ENCODE measurements around the gene DCST1.

DCST1 gene

DNA sequence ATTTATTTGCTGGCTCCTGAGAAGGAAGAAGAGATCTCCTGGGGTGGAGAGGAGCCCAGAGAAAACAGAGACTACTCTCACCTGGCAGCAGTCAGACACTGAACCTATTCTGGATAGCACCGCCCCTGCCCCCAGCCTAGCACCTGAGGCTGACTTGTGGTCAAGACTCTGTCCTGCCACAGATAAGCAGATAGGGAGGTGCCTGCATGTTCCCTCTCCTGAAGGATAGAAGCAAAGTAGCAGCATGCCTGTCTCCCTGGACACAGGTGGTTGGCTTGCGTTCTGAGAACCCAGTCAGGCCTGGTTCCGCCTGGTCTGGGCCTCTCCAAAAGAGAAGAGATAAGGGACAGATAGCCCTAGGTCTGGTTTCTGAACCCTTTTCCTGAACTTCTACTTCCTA lies 43.7 kb downstream of the DCST1 start:
- no peak for DNase-seq

- no peak for DNase-seq
These were observed 44.3 kb downstream of the DCST1 start for GRCh38 chr1:155077758-155078445.

- DNase-seq: no peak
These were observed 45.0 kb downstream of the DCST1 start, which contains the start of gene EFNA3 for GRCh38 chr1:155078469-155079209. Gene EFNA3, plus strand, starts transcription at chr1:155078837. Its CDS starts 105 bp downstream, at chr1:155078942.

GRCh38 chr1:155079210-155079486 lies 45.5 kb downstream of the DCST1 start:
- no peak for DNase-seq

- no peak for DNase-seq
These were observed 46.1 kb downstream of the DCST1 start for GRCh38 chr1:155079487-155080311.

DNA sequence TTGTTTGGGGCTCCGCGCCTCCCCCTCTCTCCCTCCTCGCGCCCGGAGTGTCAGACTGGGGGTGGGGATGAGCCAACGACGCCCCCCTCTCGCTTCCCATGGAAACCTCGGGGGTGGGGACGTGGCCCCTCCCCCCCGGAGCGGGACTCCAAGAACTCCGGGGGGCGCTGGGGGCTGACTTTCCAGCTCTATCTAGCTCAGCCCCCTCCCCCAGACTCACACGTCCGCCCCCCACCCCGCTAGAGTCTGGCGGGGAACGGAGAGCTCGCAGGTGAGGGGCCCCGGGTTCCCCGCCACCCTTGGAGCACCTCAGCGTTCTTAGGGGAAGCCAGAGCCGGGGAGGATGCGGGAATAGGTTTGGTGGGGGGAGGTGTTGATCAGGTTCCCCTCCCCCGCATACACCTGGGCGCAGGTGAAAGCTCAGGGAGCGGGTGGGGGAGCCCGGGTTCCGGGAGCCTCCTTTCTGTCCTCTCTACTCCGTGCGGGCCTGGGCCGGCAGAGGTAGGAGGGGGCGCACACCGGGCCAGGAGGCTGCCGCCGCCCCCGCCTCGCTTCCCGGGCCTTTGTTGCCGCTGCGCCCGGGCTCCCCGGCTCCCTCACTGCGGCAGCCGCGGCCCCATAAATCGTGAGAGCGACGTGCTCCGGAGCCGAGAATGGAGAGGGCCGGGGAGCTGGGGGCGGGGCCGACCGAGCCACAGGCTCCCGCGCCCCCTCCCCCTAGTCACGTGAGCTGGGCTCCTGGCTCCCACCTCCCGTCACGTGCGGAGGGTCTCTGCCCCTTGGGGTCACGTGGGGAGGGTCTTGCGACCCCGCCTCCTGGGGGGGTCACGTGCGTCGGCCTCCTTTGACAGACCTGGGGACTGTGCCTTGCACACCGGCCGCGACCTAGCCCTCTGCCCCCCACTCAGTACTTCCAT lies 46.9 kb downstream of the DCST1 start:
- DNase-seq: no peak

DNA sequence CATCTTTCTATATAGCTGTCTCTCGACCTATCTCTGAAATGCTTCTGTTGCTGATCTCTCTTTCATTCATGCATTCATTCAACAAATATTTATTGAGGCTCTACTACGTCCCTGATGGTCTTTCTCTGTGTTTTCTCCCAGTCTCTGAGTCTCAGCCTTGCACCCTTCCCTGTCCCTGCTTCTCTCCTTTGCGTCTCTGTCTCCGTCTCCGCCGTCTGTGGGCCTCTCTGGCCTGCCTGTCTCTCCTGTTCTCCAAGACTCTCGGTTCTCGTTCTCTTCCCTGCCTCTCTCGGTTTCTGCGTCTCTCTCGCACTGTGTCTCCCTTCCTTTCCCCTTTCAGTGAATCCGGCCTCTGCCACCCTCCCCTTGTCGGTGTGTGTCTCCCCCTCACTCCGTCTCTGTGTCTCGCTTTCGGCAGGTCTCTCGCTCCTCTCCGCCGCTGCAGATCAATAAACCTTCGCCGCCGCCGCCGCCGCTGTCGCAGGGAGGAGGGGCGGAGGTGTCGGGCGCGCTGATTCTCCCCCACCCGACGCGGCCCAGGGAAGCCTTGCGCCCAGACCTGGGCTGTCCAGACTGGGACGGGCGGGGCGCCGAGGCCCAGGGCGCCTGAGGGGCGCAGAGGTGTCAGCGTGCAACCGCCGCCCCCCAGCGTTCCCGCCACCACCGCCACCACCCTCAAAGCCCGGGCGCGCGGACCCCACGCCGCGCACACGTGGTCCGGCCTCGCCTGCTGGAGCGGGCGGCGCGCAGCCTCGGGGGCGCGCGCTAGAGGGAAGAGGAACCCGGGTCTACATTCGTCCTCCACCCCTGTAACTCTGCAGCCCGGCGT lies 48.1 kb downstream of the DCST1 start:
- no peak for DNase-seq

DNA sequence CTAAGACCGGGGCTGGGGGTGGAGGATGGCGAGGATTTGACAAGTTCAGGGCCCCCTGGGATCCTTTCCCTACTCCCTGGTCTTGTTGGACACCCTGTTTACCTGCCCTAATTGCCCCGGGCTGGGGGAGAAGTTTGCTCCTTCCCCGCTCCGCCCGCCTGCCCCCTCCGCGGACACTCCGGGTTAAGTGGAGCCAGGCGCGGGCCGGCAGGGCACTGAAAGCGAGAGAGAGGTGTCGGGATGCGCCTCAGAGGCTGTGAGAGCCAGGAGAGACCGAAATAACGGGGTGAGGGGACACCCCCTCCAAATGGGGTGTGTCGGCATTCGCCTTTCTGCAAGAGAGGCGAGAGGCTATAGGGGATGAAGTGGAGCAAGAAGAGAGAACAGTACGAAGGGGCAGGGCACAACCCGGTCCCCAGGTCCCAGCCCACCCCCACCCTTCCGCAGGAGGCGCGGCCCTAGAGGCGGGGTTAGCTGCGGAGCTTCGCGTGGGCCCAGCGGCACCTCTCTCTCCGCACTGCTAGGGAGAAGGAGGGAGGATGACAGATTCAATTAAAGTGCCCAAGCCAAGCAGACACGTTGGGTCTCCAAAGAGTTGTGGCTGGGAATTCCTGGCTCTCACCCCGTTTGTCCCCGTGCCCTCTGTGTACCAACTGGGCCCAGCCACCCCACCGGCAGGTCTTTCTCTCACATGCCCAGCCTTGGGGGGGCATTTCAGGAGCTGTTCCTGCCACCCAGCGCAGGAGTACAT lies 48.9 kb downstream of the DCST1 start:
- no peak for DNase-seq

DNA sequence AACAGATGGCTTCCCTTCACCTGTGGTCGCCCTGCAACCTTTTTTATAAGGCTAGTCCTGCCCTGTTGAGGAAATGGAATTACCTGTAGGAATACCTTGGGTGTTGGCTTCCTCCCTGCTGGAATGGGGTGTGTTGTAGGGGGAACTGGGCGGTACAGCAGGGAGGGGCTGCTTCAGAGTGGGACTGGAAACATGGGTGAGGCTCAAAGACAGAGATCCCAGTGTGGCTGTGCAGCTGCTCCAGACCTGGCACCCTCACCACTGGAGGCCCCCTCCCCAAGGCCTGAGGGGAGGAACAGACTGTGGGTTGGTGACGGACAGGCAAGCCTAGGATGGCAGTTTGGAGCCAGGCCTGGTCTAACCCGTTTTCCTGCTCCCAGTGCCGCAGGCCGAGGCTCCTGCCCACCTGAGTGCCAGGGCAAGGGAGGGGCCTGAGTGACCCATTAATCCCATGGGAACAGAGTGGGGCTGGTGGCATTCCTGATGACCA lies 49.5 kb downstream of the DCST1 start:
- no peak for DNase-seq

- peak; percentile 58 for DNase-seq
These were observed 50.5 kb downstream of the DCST1 start for GRCh38 chr1:155083865-155084721.

DNA sequence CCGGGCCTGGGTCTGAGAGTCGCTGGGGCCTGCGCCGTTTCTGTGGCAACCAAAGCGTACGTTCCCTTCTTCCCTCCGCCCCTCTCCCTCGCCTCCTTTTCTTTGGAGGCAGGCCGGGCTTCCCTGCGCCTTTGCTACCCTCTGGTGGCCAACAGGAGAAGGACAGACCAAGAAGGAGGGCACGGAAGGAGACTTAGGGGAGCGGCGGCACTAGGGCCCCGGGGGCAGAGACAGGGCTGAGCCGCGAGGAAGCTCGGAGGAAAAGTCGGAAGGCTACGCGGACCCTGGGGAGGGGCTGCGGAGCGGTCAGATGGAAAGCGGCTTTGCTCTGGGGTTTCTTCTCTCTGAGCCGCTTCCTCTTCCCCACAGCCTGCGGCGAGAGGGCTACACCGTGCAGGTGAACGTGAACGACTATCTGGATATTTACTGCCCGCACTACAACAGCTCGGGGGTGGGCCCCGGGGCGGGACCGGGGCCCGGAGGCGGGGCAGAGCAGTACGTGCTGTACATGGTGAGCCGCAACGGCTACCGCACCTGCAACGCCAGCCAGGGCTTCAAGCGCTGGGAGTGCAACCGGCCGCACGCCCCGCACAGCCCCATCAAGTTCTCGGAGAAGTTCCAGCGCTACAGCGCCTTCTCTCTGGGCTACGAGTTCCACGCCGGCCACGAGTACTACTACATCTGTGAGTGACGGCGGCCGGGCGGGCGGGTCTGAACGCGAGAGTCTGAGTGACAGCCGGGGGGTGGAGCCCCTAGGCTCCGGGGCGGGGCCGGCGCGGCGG lies 51.3 kb downstream of the DCST1 start:
- DNase-seq: peak; percentile 89

GRCh38 chr1:155085504-155086127 lies 52.0 kb downstream of the DCST1 start:
- peak; percentile 31 for DNase-seq

GRCh38 chr1:155086128-155086741 lies 52.6 kb downstream of the DCST1 start:
- DNase-seq: peak; percentile 40

GRCh38 chr1:155086856-155087535 lies 53.4 kb downstream of the DCST1 start:
- no peak for DNase-seq

GRCh38 chr1:155091071-155092051 lies 57.7 kb downstream of the DCST1 start:
- DNase-seq: peak; percentile 48

DNA sequence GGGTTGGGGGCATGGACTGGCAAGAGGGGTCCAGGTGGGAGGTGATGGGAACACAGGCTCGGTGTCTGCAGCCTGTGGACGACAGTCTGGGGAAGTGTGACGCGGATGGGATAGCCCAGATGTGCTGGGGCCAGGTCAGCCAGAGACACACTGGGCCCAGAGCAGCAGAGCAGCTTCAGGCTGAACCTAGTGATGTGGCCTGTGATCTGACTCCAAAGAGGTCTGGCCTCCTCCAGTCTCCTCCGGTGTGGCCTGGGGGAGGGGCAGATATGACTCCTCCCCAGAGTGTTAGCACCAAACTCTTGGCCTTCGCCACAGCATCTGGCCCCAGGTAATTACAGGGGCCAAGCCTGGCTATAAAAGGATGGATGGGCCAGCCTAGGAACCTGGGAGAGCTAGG lies 58.5 kb downstream of the DCST1 start:
- DNase-seq: no peak

Measured in MV-4-11 (cell line).